HepG2 (cell line): Measurements from ENCODE around the gene STPG2.

ENCODE experiments used
- CEBPB ChIP-seq: IDR thresholded peaks from 2 replicates; pipeline ENCODE4 v1.6.1; 2011; ENCODE audit warnings: low read depth, low read length, improper control_type of control experiment, borderline replicate concordance
- CTCF ChIP-seq: sonication (generic); formaldehyde crosslinking; IDR thresholded peaks from 2 replicates; pipeline ENCODE4 v1.5.0; 2020; ENCODE audit warnings: mild to moderate bottlenecking, missing genetic modification reagents, moderate library complexity
- EZH2 ChIP-seq: conservative IDR thresholded peaks from 2 replicates; pipeline ENCODE4 v1.6.1; 2012; ENCODE audit warnings: mild to moderate bottlenecking, low read depth, low read length, moderate library complexity
- GLI4 ChIP-seq: sonication (generic); formaldehyde crosslinking; IDR thresholded peaks from 2 replicates; pipeline ENCODE4 v1.5.1; 2020; ENCODE audit warnings: missing genetic modification reagents, mild to moderate bottlenecking, moderate library complexity, borderline replicate concordance
- HDAC6 ChIP-seq: fragments of 200-600 bp; sonication (generic); IDR thresholded peaks from 2 replicates; pipeline ENCODE4 v1.7.0; 2017; ENCODE audit warnings: mild to moderate bottlenecking, antibody characterized with exemption, low read length, low read depth
- IKZF4 ChIP-seq: sonication (generic); formaldehyde crosslinking; IDR thresholded peaks from 2 replicates; pipeline ENCODE4 v1.5.1; 2020; ENCODE audit warnings: borderline replicate concordance, mild to moderate bottlenecking, low read depth, missing genetic modification reagents; ENCODE audit errors: not compliant biosample characterization
- NBN ChIP-seq: fragments of 450-650 bp; conservative IDR thresholded peaks from 2 replicates; pipeline ENCODE4 v1.6.1; 2017
- NR2F1 ChIP-seq, 2 experiments: fragments of 450-650 bp in 1 of 2; formaldehyde crosslinking in 1 of 2; IDR thresholded peaks; 2 replicates each; pipeline versions ENCODE4 v1.5.0 to v1.6.1; 2016 to 2020; ENCODE audit warnings: mild to moderate bottlenecking in 1 of 2, missing compliant biosample characterization in 1 of 2, missing genetic modification reagents in 1 of 2, moderate library complexity in 1 of 2
- POLR2A ChIP-seq, 2 experiments: IDR thresholded peaks; 2 replicates each; pipeline ENCODE4 v1.6.1; 2011; ENCODE audit warnings: low read depth in 2 of 2, low read length in 2 of 2, mild to moderate bottlenecking in 1 of 2, moderate library complexity in 1 of 2; ENCODE audit not compliant: insufficient read depth in 1 of 2
- SKIL ChIP-seq: sonication (generic); formaldehyde crosslinking; IDR thresholded peaks from 2 replicates; pipeline ENCODE4 v1.8.0; 2022; ENCODE audit warnings: missing genetic modification reagents, mild to moderate bottlenecking, moderate library complexity, borderline replicate concordance
- SP1 ChIP-seq, 2 experiments: fragments of 450-650 bp in 1 of 2; sonication (generic) in 1 of 2; formaldehyde crosslinking in 1 of 2; IDR thresholded peaks; 2 replicates each; pipeline versions ENCODE4 v1.4.0 to v1.6.1; 2016 to 2020; ENCODE audit warnings: missing genetic modification reagents in 1 of 2
- ZNF326 ChIP-seq: sonication (generic); formaldehyde crosslinking; IDR thresholded peaks from 2 replicates; pipeline ENCODE4 v1.4.0; 2020; ENCODE audit warnings: missing genetic modification reagents, borderline replicate concordance
- TF ChIP-seq, protein P1 (sequence below): sonication (generic); formaldehyde crosslinking; IDR thresholded peaks from 2 replicates; pipeline ENCODE4 v1.4.0; 2020; ENCODE audit warnings: missing genetic modification reagents
- TF ChIP-seq, protein P2 (sequence below), 2 experiments: IDR thresholded peaks; 2 replicates each; pipeline ENCODE4 v1.6.1; 2011 to 2012; ENCODE audit warnings: low read length in 2 of 2, borderline replicate concordance in 1 of 2, low read depth in 1 of 2, mild to moderate bottlenecking in 1 of 2, moderate library complexity in 1 of 2

- TF ChIP-seq GLI4: no peak
- no peak for TF ChIP-seq IKZF4 (CRISPR knock-in tag)
- no peak for TF ChIP-seq POLR2A (IDR thresholded peaks at IDR 0.05; ENCODE audit: insufficient read depth in 1 of 2, low read depth in 2 of 2, low read length in 2 of 2)
- no peak for TF ChIP-seq NBN
- TF ChIP-seq SP1 (IDR thresholded peaks at IDR 0.05): no peak
- no peak for TF ChIP-seq SP1 (CRISPR knock-in tag; IDR thresholded peaks at IDR 0.05)
- no peak for TF ChIP-seq CEBPB
- TF ChIP-seq, protein P1, sequence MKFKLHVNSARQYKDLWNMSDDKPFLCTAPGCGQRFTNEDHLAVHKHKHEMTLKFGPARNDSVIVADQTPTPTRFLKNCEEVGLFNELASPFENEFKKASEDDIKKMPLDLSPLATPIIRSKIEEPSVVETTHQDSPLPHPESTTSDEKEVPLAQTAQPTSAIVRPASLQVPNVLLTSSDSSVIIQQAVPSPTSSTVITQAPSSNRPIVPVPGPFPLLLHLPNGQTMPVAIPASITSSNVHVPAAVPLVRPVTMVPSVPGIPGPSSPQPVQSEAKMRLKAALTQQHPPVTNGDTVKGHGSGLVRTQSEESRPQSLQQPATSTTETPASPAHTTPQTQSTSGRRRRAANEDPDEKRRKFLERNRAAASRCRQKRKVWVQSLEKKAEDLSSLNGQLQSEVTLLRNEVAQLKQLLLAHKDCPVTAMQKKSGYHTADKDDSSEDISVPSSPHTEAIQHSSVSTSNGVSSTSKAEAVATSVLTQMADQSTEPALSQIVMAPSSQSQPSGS (CRISPR knock-in tag): no peak
- TF ChIP-seq CTCF (CRISPR knock-in tag): no peak
- TF ChIP-seq HDAC6: no peak
- no peak for TF ChIP-seq ZNF326 (CRISPR knock-in tag)
- TF ChIP-seq, protein P2, sequence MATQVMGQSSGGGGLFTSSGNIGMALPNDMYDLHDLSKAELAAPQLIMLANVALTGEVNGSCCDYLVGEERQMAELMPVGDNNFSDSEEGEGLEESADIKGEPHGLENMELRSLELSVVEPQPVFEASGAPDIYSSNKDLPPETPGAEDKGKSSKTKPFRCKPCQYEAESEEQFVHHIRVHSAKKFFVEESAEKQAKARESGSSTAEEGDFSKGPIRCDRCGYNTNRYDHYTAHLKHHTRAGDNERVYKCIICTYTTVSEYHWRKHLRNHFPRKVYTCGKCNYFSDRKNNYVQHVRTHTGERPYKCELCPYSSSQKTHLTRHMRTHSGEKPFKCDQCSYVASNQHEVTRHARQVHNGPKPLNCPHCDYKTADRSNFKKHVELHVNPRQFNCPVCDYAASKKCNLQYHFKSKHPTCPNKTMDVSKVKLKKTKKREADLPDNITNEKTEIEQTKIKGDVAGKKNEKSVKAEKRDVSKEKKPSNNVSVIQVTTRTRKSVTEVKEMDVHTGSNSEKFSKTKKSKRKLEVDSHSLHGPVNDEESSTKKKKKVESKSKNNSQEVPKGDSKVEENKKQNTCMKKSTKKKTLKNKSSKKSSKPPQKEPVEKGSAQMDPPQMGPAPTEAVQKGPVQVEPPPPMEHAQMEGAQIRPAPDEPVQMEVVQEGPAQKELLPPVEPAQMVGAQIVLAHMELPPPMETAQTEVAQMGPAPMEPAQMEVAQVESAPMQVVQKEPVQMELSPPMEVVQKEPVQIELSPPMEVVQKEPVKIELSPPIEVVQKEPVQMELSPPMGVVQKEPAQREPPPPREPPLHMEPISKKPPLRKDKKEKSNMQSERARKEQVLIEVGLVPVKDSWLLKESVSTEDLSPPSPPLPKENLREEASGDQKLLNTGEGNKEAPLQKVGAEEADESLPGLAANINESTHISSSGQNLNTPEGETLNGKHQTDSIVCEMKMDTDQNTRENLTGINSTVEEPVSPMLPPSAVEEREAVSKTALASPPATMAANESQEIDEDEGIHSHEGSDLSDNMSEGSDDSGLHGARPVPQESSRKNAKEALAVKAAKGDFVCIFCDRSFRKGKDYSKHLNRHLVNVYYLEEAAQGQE (IDR thresholded peaks at IDR 0.05; ENCODE audit: borderline replicate concordance in 1 of 2, low read depth in 1 of 2, low read length in 2 of 2): no peak
- no peak for TF ChIP-seq EZH2
- no peak for TF ChIP-seq NR2F1 (CRISPR knock-in tag; IDR thresholded peaks at IDR 0.05)
- TF ChIP-seq SKIL: no peak
Observed at GRCh38 chr4:97998203-97998602, 145.1 kb downstream of the STPG2 start.
